Measurements from ENCODE around the gene SLC25A19.

DNA sequence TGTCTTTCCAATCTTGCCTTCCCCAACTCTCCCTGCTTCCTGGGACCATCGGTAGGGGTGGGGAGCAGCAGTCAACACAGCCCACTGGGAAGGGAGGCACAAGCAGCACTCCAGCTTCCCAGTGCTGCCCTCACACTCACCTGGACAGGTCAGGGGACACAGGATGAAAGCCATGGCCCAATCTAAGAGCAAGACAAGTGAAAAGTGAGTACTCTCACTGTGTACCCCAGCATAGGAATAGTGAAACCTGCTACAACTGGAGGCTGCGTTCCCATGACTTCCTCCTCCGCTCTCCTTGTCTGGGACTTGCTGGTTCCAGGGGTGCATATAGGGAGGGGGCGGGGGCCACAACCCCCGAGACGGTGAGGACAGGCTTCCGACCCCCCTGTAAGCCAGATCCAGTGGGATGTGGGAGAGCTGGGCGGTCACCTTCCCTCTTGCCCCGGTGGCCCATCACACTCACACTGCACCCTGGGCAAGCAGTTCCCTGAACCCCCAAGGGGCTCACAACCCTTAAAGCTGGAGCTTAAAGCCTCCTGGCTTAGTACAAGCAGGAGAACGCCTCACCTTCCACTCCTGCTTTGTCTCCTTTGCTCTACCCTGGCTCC is 29.5 kb upstream of the SLC25A19 start:
- TF ChIP-seq, protein P1, sequence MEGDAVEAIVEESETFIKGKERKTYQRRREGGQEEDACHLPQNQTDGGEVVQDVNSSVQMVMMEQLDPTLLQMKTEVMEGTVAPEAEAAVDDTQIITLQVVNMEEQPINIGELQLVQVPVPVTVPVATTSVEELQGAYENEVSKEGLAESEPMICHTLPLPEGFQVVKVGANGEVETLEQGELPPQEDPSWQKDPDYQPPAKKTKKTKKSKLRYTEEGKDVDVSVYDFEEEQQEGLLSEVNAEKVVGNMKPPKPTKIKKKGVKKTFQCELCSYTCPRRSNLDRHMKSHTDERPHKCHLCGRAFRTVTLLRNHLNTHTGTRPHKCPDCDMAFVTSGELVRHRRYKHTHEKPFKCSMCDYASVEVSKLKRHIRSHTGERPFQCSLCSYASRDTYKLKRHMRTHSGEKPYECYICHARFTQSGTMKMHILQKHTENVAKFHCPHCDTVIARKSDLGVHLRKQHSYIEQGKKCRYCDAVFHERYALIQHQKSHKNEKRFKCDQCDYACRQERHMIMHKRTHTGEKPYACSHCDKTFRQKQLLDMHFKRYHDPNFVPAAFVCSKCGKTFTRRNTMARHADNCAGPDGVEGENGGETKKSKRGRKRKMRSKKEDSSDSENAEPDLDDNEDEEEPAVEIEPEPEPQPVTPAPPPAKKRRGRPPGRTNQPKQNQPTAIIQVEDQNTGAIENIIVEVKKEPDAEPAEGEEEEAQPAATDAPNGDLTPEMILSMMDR (IDR thresholded peaks at IDR 0.05; ENCODE audit: low read length) = no peak
- no peak for TF ChIP-seq EZH2 (IDR thresholded peaks at IDR 0.05; ENCODE audit: borderline replicate concordance, low read length)

Data from OCI-LY1 (cell line).